ENCODE data around the gene OR2J2. TPM values are rescaled to one million over a fixed set of nuclear protein-coding genes. Genes with fewer than 3 reads are reported as not detected.
"Not testable (repeated sequence)": the region's sequence is repeated elsewhere in the genome, so short reads cannot be mapped to it uniquely, and the experiment has no call there.

The OR2J2 gene
- total and polyA plus RNA-seq, 12 donors = not detected

GRCh38 chr6:29171736-29172135 lies 1.0 kb downstream of the OR2J2 start:
- whole genome bisulfite sequencing, 2 donors = 69 to 78% methylated on average over 1 of the region's 1 CpG
- intact Hi-C loops (cut with DNase I) = no loop called here
- H3K9me3 ChIP-seq = no peaks in the 10 kb centered on the region
- ATAC-seq (no peak), DNase-seq (no peak)
- no peaks in the 10 kb centered on the region for H3K36me3 ChIP-seq
- H3K27ac ChIP-seq = no peak overlapping the region
- no peak for TF ChIP-seq CTCF (IDR thresholded peaks at IDR 0.05)
- H3K27me3 ChIP-seq = no peaks in the 10 kb centered on the region
- no peaks in the 10 kb centered on the region for H3K4me1 ChIP-seq
- no peak overlapping the region for H3K4me3 ChIP-seq

GRCh38 chr6:29183594-29183993 lies 12.9 kb downstream of the OR2J2 start:
- Histone ChIP-seq H3K4me3 (no peak overlapping the region), H3K4me1 (no peaks in the 10 kb centered on the region), H3K27me3 (no peaks in the 10 kb centered on the region), H3K36me3 (no peaks in the 10 kb centered on the region), H3K9me3 (peaks cover 0 to 32% (median 10%) of the 10 kb centered on the region in 11 donors), H3K27ac (no peak overlapping the region)
- intact Hi-C loops (cut with DNase I) = no loop called here
- no peak for TF ChIP-seq CTCF (IDR thresholded peaks at IDR 0.05)
- DNase-seq (no peak), ATAC-seq (no peak)
- WGBS, 2 donors = 71 to 85% methylated on average over 1 of the region's 1 CpG

- H3K4me3 ChIP-seq; H3K27ac ChIP-seq; DNase-seq; intact Hi-C loops (cut with DNase I); H3K4me1 ChIP-seq; ATAC-seq; H3K36me3 ChIP-seq; H3K27me3 ChIP-seq: not testable (repeated sequence)
- 42 to 55% methylated on average over 1 of the region's 1 CpG for whole genome bisulfite sequencing, 2 donors
- peaks cover 0 to 56% (median 12%) of the 10 kb centered on the region in 11 donors for H3K9me3 ChIP-seq
Observed at GRCh38 chr6:29188659-29189058, 18.0 kb downstream of the OR2J2 start.

GRCh38 chr6:29200767-29201662 lies 30.3 kb downstream of the OR2J2 start:
- Histone ChIP-seq H3K9me3 (no peaks in the 10 kb centered on the region), H3K4me1 (no peaks in the 10 kb centered on the region), H3K36me3 (no peaks in the 10 kb centered on the region), H3K27me3 (peaks cover 0 to 3% (median 0%) of the 10 kb centered on the region in 7 donors), H3K4me3 (no peak overlapping the region), H3K27ac (no peak overlapping the region)
- peak in 1 of 8 donors; percentile 30 for ATAC-seq
- no peak for TF ChIP-seq CTCF (IDR thresholded peaks at IDR 0.05)
- 83 to 85% methylated on average over 22 of the region's 22 CpGs for WGBS, 2 donors
- intact Hi-C loops (cut with DNase I) = loop anchor here in 1 of 10 donors (5.0 kb wide), 1 partner anchor 1394 kb away; a partner anchor contains a TSS
- DNase-seq = no peak

- WGBS, 2 donors = 81 to 83% methylated on average over 3 of the region's 3 CpGs
- Histone ChIP-seq H3K36me3 (no peaks in the 10 kb centered on the region), H3K27me3 (peaks cover 0 to 3% (median 0%) of the 10 kb centered on the region in 7 donors), H3K4me1 (no peaks in the 10 kb centered on the region), H3K9me3 (no peaks in the 10 kb centered on the region), H3K27ac (no peak overlapping the region), H3K4me3 (no peak overlapping the region)
- intact Hi-C loops (cut with DNase I) = loop anchor here in 1 of 10 donors (5.0 kb wide), 1 partner anchor 1395 kb away; a partner anchor contains a TSS
- TF ChIP-seq CTCF (IDR thresholded peaks at IDR 0.05) = no peak
- ATAC-seq (no peak), DNase-seq (no peak)
Observed at GRCh38 chr6:29201966-29202365, 31.3 kb downstream of the OR2J2 start.

Measured in heart right ventricle (tissue), 16 donors.